ENCODE measurements around the gene DAPK3.

Gene DAPK3

GRCh38 chr19:3916033-3916432 lies 54.9 kb downstream of the DAPK3 start:
- Histone ChIP-seq H3K27ac (ENCODE audit: low read depth, low read length) (no peak overlapping the region), H4K20me1 (ENCODE audit: control insufficient read depth, insufficient read depth, low read depth, low read length) (no peaks in the 10 kb centered on the region), H3K9me2 (replicated peaks; ENCODE audit: control insufficient read depth, low read length) (no peaks in the 10 kb centered on the region), H3K9me3 (ENCODE audit: control insufficient read depth, insufficient read depth, low read length) (no peaks in the 10 kb centered on the region), H3K4me1 (ENCODE audit: control insufficient read depth, low read length) (no peaks in the 10 kb centered on the region), H3K27me3 (ENCODE audit: control insufficient read depth, low read length) (peaks cover 5% of the 10 kb centered on the region), H3F3A (ENCODE audit: control insufficient read depth, insufficient read depth) (no peaks in the 10 kb centered on the region), H3K79me2 (ENCODE audit: control insufficient read depth, low read length) (no peaks in the 10 kb centered on the region), H3K4me2 (ENCODE audit: low read length) (no peak overlapping the region), H3K36me3 (ENCODE audit: control insufficient read depth, low read length) (no peaks in the 10 kb centered on the region), H3K4me3 (ENCODE audit: low read length) (no peak overlapping the region)
- TF ChIP-seq EZH2phosphoT487 (IDR thresholded peaks at IDR 0.05; ENCODE audit: borderline replicate concordance, low read length) (no peak), CTCF (IDR thresholded peaks at IDR 0.05; ENCODE audit: low read depth, low read length, poor library complexity, severe bottlenecking) (no peak)

- no peaks in the 10 kb centered on the region for H3K9me2 ChIP-seq (replicated peaks; ENCODE audit: control insufficient read depth, low read length)
- no peak overlapping the region for H3K27ac ChIP-seq (ENCODE audit: low read depth, low read length)
- peaks cover 5% of the 10 kb centered on the region for H3K27me3 ChIP-seq (ENCODE audit: control insufficient read depth, low read length)
- H3F3A ChIP-seq (ENCODE audit: control insufficient read depth, insufficient read depth) = no peaks in the 10 kb centered on the region
- H4K20me1 ChIP-seq (ENCODE audit: control insufficient read depth, insufficient read depth, low read depth, low read length) = no peaks in the 10 kb centered on the region
- no peaks in the 10 kb centered on the region for H3K36me3 ChIP-seq (ENCODE audit: control insufficient read depth, low read length)
- no peak overlapping the region for H3K4me3 ChIP-seq (ENCODE audit: low read length)
- H3K9me3 ChIP-seq (ENCODE audit: control insufficient read depth, insufficient read depth, low read length) = 0 out of 2 replicates have a peak, but pooled peaks cover 5% of the 10 kb centered on the region
- H3K4me1 ChIP-seq (ENCODE audit: control insufficient read depth, low read length) = no peaks in the 10 kb centered on the region
- no peak overlapping the region for H3K4me2 ChIP-seq (ENCODE audit: low read length)
- TF ChIP-seq EZH2phosphoT487 (IDR thresholded peaks at IDR 0.05; ENCODE audit: borderline replicate concordance, low read length) = no peak
- TF ChIP-seq CTCF (IDR thresholded peaks at IDR 0.05; ENCODE audit: low read depth, low read length, poor library complexity, severe bottlenecking) = no peak
- H3K79me2 ChIP-seq (ENCODE audit: control insufficient read depth, low read length) = no peaks in the 10 kb centered on the region
These were observed 56.7 kb downstream of the DAPK3 start for GRCh38 chr19:3914199-3914598.

DNA sequence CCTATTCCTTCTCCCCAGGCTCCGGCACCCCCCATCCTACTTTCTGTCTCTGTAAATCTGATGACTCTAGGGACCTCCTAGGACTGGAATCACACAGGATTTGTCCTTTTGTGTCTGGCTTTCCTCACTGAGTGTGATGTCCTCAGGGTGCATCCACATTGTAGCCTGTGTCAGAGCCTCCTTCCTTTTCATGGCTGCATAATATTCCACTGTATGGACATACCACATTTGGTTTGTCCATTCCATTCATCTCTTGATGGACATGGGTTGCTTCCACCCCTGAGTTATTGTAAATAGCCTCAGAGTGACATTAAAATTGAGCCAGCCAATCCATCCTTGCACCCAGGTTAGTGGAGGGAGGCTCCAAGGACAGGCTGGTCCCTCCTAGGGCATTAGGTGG lies 60.8 kb downstream of the DAPK3 start:
- Histone ChIP-seq H4K20me1 (ENCODE audit: control insufficient read depth, insufficient read depth, low read depth, low read length) (no peaks in the 10 kb centered on the region), H3K4me2 (ENCODE audit: low read length) (no peak overlapping the region)
- no peak for TF ChIP-seq EZH2phosphoT487 (IDR thresholded peaks at IDR 0.05; ENCODE audit: borderline replicate concordance, low read length)
- no peak for TF ChIP-seq CTCF (IDR thresholded peaks at IDR 0.05; ENCODE audit: low read depth, low read length, poor library complexity, severe bottlenecking)

More for the DNA sequence above, 60.8 kb downstream of the DAPK3 start:
- H3K27me3 ChIP-seq (ENCODE audit: control insufficient read depth, low read length) = no peaks in the 10 kb centered on the region
- no peaks in the 10 kb centered on the region for H3K9me2 ChIP-seq (replicated peaks; ENCODE audit: control insufficient read depth, low read length)
- no peaks in the 10 kb centered on the region for H3K36me3 ChIP-seq (ENCODE audit: control insufficient read depth, low read length)
- no peak overlapping the region for H3K4me3 ChIP-seq (ENCODE audit: low read length)
- 0 out of 2 replicates have a peak, but pooled peaks cover 5% of the 10 kb centered on the region for H3K9me3 ChIP-seq (ENCODE audit: control insufficient read depth, insufficient read depth, low read length)
- no peaks in the 10 kb centered on the region for H3F3A ChIP-seq (ENCODE audit: control insufficient read depth, insufficient read depth)
- H3K79me2 ChIP-seq (ENCODE audit: control insufficient read depth, low read length) = no peaks in the 10 kb centered on the region
- H3K27ac ChIP-seq (ENCODE audit: low read depth, low read length) = no peak overlapping the region
- H3K4me1 ChIP-seq (ENCODE audit: control insufficient read depth, low read length) = no peaks in the 10 kb centered on the region

Data from DOHH2 (cell line).